K562 (cell line): Measurements from ENCODE around the gene DDX41. TPM values are rescaled to one million over a fixed set of nuclear protein-coding genes. Genes with fewer than 3 reads are reported as not detected.

Source experiments
- CC2D1A ChIP-seq: fragments of 450-650 bp; IDR thresholded peaks from 2 replicates; pipeline ENCODE4 v1.6.1; 2017; ENCODE audit warnings: mild to moderate bottlenecking
- CEBPB ChIP-seq: fragments of 450-650 bp; IDR thresholded peaks from 2 replicates; pipeline ENCODE4 v1.6.1; 2016; ENCODE audit warnings: missing genetic modification characterization, missing compliant biosample characterization
- EP400 ChIP-seq: fragments of 450-650 bp; IDR thresholded peaks from 2 replicates; pipeline ENCODE4 v1.6.1; 2017; ENCODE audit warnings: antibody characterized with exemption, mild to moderate bottlenecking, moderate library complexity
- ETS2 ChIP-seq: IDR thresholded peaks from 2 replicates; pipeline ENCODE4 v1.6.1; 2016; ENCODE audit warnings: borderline replicate concordance, missing genetic modification characterization, mild to moderate bottlenecking, moderate library complexity, missing compliant biosample characterization; ENCODE audit not compliant: poor library complexity, severe bottlenecking
- MTF1 ChIP-seq: fragments of 250-450 bp; sonication (Bioruptor Pico); IDR thresholded peaks from 2 replicates; pipeline ENCODE4 v1.9.0; 2021; ENCODE audit warnings: moderate library complexity, mild to moderate bottlenecking, inconsistent platforms, borderline replicate concordance
- PHF21A ChIP-seq: fragments of 450-650 bp; IDR thresholded peaks from 2 replicates; pipeline ENCODE4 v1.6.1; 2017; ENCODE audit warnings: low read depth, borderline replicate concordance
- ZBTB8A ChIP-seq: fragments of 450-650 bp; IDR thresholded peaks from 2 replicates; pipeline ENCODE4 v1.6.1; 2018; ENCODE audit warnings: mild to moderate bottlenecking, moderate library complexity; ENCODE audit not compliant: partially characterized antibody
- ZNF165 ChIP-seq: fragments of 250-450 bp; sonication (Bioruptor Pico); IDR thresholded peaks from 2 replicates; pipeline ENCODE4 v1.4.0; 2020; ENCODE audit warnings: borderline replicate concordance
- polyA plus RNA-seq, 8 experiments: library from polyadenylated mRNA; depleted of rRNA in 4 of 8; stranded (reverse) in 5 of 8; unstranded in 3 of 8; fragments of >200 nt; fragmentation: Nextera tagmentation in 2 of 8; fragmentation: Illumina TruSeq in 1 of 8; extraction: Ambion mirVana in 2 of 8; extraction: Trizol in 1 of 8; gene quantifications; 2 replicates each; pipeline versions ENCODE4 v1.2.1 to v1.2.3, GENCODE V29; 2011 to 2014; ENCODE audit warnings: inconsistent platforms in 1 of 8, missing spikeins in 1 of 8
- total RNA-seq, 7 experiments: library from RNA; depleted of rRNA in 6 of 7; stranded (reverse); fragments of >200 nt in 6 of 7; fragmentation: Illumina TruSeq in 2 of 7; extraction: Trizol in 2 of 7; gene quantifications; 2 replicates each; pipeline versions ENCODE4 v1.2.1 to v1.2.3, GENCODE V29; 2011 to 2021; ENCODE audit warnings: low replicate concordance in 1 of 7
- TF ChIP-seq, protein P1 (sequence below): fragments of 250-450 bp; sonication (Bioruptor Pico); IDR thresholded peaks from 2 replicates; pipeline ENCODE4 v1.4.0; 2020; ENCODE audit warnings: borderline replicate concordance
- TF ChIP-seq, protein P2 (sequence below): fragments of 450-650 bp; formaldehyde crosslinking; IDR thresholded peaks from 2 replicates; pipeline ENCODE4 v1.4.0; 2020; ENCODE audit warnings: mild to moderate bottlenecking, mixed read lengths
- TF ChIP-seq, protein P3 (sequence below): sonication (generic); formaldehyde crosslinking; IDR thresholded peaks from 2 replicates; pipeline ENCODE4 v1.8.0; 2023; ENCODE audit warnings: mild to moderate bottlenecking, missing genetic modification reagents
- TF ChIP-seq, protein P4 (sequence below): sonication (generic); formaldehyde crosslinking; IDR thresholded peaks from 2 replicates; pipeline ENCODE4 v1.8.0; 2023; ENCODE audit warnings: missing genetic modification reagents, mild to moderate bottlenecking, borderline replicate concordance
- TF ChIP-seq, protein P5 (sequence below): sonication (generic); formaldehyde crosslinking; IDR thresholded peaks from 2 replicates; pipeline ENCODE4 v1.8.0; 2022; ENCODE audit warnings: missing genetic modification reagents, mild to moderate bottlenecking, borderline replicate concordance

DDX41 gene
- total and polyA plus RNA-seq, 9 of the 15 experiments (the other 6 are each of a cell fraction or from before 2014, with no cell fraction given): 38.2 to 284 (median 116) TPM

DNA sequence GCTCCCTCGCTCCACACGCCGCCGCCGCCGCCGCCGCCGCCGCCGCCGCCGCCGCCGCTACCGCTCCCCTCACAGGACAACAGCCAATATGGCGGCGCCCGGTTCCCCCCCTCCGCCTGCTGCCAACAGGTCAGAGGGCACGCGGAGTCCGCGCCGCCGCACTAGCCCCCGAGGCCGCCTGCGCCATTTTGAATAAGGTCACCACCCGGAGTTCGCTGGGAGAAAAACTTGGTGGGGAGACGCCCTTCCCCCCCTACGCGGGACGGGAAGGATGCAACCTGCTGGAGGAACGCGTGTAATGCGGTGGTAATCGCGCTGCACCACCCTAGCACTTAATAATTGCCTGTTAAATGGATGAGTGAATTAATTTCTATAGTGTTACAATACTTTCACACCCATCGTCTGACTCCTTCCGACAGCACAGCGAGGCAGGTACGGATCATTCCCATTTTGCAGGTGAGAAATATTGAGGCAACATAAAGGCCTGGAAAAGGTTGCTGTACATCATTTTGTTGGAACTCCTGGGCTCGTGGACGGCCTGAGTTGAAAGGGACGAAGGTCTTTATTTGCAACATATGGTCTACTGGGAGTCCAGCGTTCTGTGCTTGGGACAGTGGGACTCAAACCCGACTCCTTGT lies 37.8 kb upstream of the DDX41 start, which contains the start of gene FAM193B (continued):
- TF ChIP-seq ZNF165 (CRISPR knock-in tag) (no peak), ZBTB8A (no peak), CC2D1A (no peak), EP400 (peak; percentile 71; the same call in 1 of the 2 replicates), CEBPB (no peak), ETS2 (tag) (no peak), PHF21A (no peak), MTF1 (CRISPR knock-in tag) (no peak)
- TF ChIP-seq, protein P1, sequence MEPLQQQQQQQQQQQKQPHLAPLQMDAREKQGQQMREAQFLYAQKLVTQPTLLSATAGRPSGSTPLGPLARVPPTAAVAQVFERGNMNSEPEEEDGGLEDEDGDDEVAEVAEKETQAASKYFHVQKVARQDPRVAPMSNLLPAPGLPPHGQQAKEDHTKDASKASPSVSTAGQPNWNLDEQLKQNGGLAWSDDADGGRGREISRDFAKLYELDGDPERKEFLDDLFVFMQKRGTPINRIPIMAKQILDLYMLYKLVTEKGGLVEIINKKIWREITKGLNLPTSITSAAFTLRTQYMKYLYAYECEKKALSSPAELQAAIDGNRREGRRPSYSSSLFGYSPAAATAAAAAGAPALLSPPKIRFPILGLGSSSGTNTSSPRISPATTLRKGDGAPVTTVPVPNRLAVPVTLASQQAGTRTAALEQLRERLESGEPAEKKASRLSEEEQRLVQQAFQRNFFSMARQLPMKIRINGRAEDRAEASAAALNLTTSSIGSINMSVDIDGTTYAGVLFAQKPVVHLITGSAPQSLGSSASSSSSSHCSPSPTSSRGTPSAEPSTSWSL (CRISPR knock-in tag): no peak
- TF ChIP-seq, protein P2, sequence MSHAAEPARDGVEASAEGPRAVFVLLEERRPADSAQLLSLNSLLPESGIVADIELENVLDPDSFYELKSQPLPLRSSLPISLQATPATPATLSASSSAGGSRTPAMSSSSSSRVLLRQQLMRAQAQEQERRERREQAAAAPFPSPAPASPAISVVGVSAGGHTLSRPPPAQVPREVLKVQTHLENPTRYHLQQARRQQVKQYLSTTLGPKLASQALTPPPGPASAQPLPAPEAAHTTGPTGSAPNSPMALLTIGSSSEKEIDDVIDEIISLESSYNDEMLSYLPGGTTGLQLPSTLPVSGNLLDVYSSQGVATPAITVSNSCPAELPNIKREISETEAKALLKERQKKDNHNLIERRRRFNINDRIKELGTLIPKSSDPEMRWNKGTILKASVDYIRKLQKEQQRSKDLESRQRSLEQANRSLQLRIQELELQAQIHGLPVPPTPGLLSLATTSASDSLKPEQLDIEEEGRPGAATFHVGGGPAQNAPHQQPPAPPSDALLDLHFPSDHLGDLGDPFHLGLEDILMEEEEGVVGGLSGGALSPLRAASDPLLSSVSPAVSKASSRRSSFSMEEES: no peak
- TF ChIP-seq, protein P3, sequence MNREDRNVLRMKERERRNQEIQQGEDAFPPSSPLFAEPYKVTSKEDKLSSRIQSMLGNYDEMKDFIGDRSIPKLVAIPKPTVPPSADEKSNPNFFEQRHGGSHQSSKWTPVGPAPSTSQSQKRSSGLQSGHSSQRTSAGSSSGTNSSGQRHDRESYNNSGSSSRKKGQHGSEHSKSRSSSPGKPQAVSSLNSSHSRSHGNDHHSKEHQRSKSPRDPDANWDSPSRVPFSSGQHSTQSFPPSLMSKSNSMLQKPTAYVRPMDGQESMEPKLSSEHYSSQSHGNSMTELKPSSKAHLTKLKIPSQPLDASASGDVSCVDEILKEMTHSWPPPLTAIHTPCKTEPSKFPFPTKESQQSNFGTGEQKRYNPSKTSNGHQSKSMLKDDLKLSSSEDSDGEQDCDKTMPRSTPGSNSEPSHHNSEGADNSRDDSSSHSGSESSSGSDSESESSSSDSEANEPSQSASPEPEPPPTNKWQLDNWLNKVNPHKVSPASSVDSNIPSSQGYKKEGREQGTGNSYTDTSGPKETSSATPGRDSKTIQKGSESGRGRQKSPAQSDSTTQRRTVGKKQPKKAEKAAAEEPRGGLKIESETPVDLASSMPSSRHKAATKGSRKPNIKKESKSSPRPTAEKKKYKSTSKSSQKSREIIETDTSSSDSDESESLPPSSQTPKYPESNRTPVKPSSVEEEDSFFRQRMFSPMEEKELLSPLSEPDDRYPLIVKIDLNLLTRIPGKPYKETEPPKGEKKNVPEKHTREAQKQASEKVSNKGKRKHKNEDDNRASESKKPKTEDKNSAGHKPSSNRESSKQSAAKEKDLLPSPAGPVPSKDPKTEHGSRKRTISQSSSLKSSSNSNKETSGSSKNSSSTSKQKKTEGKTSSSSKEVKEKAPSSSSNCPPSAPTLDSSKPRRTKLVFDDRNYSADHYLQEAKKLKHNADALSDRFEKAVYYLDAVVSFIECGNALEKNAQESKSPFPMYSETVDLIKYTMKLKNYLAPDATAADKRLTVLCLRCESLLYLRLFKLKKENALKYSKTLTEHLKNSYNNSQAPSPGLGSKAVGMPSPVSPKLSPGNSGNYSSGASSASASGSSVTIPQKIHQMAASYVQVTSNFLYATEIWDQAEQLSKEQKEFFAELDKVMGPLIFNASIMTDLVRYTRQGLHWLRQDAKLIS (CRISPR knock-in tag): no peak
- TF ChIP-seq, protein P4, sequence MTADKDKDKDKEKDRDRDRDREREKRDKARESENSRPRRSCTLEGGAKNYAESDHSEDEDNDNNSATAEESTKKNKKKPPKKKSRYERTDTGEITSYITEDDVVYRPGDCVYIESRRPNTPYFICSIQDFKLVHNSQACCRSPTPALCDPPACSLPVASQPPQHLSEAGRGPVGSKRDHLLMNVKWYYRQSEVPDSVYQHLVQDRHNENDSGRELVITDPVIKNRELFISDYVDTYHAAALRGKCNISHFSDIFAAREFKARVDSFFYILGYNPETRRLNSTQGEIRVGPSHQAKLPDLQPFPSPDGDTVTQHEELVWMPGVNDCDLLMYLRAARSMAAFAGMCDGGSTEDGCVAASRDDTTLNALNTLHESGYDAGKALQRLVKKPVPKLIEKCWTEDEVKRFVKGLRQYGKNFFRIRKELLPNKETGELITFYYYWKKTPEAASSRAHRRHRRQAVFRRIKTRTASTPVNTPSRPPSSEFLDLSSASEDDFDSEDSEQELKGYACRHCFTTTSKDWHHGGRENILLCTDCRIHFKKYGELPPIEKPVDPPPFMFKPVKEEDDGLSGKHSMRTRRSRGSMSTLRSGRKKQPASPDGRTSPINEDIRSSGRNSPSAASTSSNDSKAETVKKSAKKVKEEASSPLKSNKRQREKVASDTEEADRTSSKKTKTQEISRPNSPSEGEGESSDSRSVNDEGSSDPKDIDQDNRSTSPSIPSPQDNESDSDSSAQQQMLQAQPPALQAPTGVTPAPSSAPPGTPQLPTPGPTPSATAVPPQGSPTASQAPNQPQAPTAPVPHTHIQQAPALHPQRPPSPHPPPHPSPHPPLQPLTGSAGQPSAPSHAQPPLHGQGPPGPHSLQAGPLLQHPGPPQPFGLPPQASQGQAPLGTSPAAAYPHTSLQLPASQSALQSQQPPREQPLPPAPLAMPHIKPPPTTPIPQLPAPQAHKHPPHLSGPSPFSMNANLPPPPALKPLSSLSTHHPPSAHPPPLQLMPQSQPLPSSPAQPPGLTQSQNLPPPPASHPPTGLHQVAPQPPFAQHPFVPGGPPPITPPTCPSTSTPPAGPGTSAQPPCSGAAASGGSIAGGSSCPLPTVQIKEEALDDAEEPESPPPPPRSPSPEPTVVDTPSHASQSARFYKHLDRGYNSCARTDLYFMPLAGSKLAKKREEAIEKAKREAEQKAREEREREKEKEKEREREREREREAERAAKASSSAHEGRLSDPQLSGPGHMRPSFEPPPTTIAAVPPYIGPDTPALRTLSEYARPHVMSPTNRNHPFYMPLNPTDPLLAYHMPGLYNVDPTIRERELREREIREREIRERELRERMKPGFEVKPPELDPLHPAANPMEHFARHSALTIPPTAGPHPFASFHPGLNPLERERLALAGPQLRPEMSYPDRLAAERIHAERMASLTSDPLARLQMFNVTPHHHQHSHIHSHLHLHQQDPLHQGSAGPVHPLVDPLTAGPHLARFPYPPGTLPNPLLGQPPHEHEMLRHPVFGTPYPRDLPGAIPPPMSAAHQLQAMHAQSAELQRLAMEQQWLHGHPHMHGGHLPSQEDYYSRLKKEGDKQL: no peak
- TF ChIP-seq, protein P5, sequence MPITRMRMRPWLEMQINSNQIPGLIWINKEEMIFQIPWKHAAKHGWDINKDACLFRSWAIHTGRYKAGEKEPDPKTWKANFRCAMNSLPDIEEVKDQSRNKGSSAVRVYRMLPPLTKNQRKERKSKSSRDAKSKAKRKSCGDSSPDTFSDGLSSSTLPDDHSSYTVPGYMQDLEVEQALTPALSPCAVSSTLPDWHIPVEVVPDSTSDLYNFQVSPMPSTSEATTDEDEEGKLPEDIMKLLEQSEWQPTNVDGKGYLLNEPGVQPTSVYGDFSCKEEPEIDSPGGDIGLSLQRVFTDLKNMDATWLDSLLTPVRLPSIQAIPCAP (CRISPR knock-in tag): no peak
